SK-N-SH (cell line): ENCODE measurements around the gene HTRA2. TPM values are rescaled to one million over a fixed set of nuclear protein-coding genes. Genes with fewer than 3 reads are reported as not detected.

ENCODE experiments used
- CTCF ChIA-PET: fragments of 300-600, 350-600 bp; formaldehyde crosslinking; extraction: SDS; loops from one replicate; lab custom pipeline; 2021; lab: Yijun Ruan, JAX
- POLR2A ChIA-PET: fragments of 350-600 bp; sonication (Branson Sonifier 250); formaldehyde crosslinking; extraction: SDS; loops from one replicate; lab custom pipeline; 2020; ENCODE audit warnings: antibody characterized with exemption, inconsistent platforms; lab: Yijun Ruan, JAX
- DNase-seq: peaks from one replicate; pipeline ENCODE4 v3.0.0; 2012
- H2AFZ ChIP-seq: fragments of 200-600 bp; sonication (generic); 2 replicates; pipeline ENCODE4 v1.8.1; 2016; ENCODE audit warnings: antibody characterized with exemption, mild to moderate bottlenecking, low read depth
- H3F3A ChIP-seq: fragments of 200-600 bp; sonication (generic); replicated peaks from 2 replicates; pipeline ENCODE3; 2016; ENCODE audit warnings: antibody characterized with exemption, mild to moderate bottlenecking; ENCODE audit not compliant: insufficient read depth
- H3K27ac ChIP-seq, 2 experiments: fragments of 200-500 bp in 1 of 2; fragments of 200-600 bp in 1 of 2; sonication (Bioruptor generic) in 1 of 2; sonication (generic), shearing (Covaris generic) in 1 of 2; 2 replicates each; pipeline versions ENCODE4 v1.5.1 to v1.6.1; 2014 to 2016; ENCODE audit warnings: low read depth in 2 of 2, inconsistent platforms in 1 of 2, low read length in 1 of 2, mild to moderate bottlenecking in 1 of 2, mixed read lengths in 1 of 2
- H3K27me3 ChIP-seq: fragments of 200-600 bp; sonication (generic), shearing (Covaris generic); 2 replicates; pipeline ENCODE4 v1.6.1; 2016; ENCODE audit warnings: mixed run types; ENCODE audit not compliant: insufficient read depth
- H3K36me3 ChIP-seq, 2 experiments: fragments of 200-500 bp in 1 of 2; fragments of 200-600 bp in 1 of 2; sonication (Bioruptor generic) in 1 of 2; sonication (generic) in 1 of 2; replicated peaks in 1 of 2; 2 replicates each; pipeline versions ENCODE3 to v1.5.1; 2014 to 2016; ENCODE audit warnings: low read length in 1 of 2, mild to moderate bottlenecking in 1 of 2; ENCODE audit not compliant: insufficient read depth in 2 of 2, control insufficient read depth in 1 of 2
- H3K4me1 ChIP-seq, 2 experiments: fragments of 200-500 bp in 1 of 2; fragments of 200-600 bp in 1 of 2; sonication (Bioruptor generic) in 1 of 2; sonication (generic), shearing (Covaris generic) in 1 of 2; 2 replicates each; pipeline versions ENCODE4 v1.5.1 to v1.6.1; 2014 to 2016; ENCODE audit warnings: low read depth in 1 of 2, low read length in 1 of 2, mixed run types in 1 of 2; ENCODE audit not compliant: insufficient read depth in 2 of 2, control insufficient read depth in 1 of 2
- H3K4me2 ChIP-seq: fragments of 200-600 bp; sonication (generic), shearing (Covaris generic); 2 replicates; pipeline ENCODE4 v1.6.1; 2017; ENCODE audit warnings: mixed run types
- H3K4me3 ChIP-seq, 2 experiments: fragments of 200-500 bp in 1 of 2; fragments of 200-600 bp in 1 of 2; sonication (Bioruptor generic) in 1 of 2; sonication (generic), shearing (Covaris generic) in 1 of 2; 2 replicates each; pipeline versions ENCODE4 v1.5.1 to v1.8.1; 2014 to 2016; ENCODE audit warnings: low read depth in 2 of 2, inconsistent platforms in 1 of 2, low read length in 1 of 2, mild to moderate bottlenecking in 1 of 2, mixed read lengths in 1 of 2, moderate library complexity in 1 of 2
- H3K79me2 ChIP-seq: fragments of 200-600 bp; sonication (generic); 2 replicates; pipeline ENCODE4 v1.8.1; 2017; ENCODE audit warnings: mild to moderate bottlenecking; ENCODE audit not compliant: insufficient read depth
- H3K9ac ChIP-seq: fragments of 200-600 bp; sonication (generic); 2 replicates; pipeline ENCODE4 v1.6.1; 2017; ENCODE audit warnings: mixed run types
- H3K9me2 ChIP-seq: fragments of 200-600 bp; sonication (generic); 2 replicates; pipeline ENCODE4 v1.6.1; 2017; ENCODE audit warnings: mixed run types
- H3K9me3 ChIP-seq: fragments of 200-600 bp; sonication (generic); 2 replicates; pipeline ENCODE4 v1.6.1; 2017; ENCODE audit warnings: mixed run types, mild to moderate bottlenecking, moderate library complexity
- H4K20me1 ChIP-seq: fragments of 200-600 bp; sonication (generic); 2 replicates; pipeline ENCODE4 v1.6.1; 2017; ENCODE audit warnings: mild to moderate bottlenecking, mixed run types; ENCODE audit not compliant: insufficient read depth
- CHD2 ChIP-seq: fragments of 150-350 bp; IDR thresholded peaks from 2 replicates; pipeline ENCODE4 v1.6.1; 2018; ENCODE audit warnings: low read length; ENCODE audit not compliant: partially characterized antibody
- CTCF ChIP-seq: fragments of 200-600 bp; sonication (generic); IDR thresholded peaks from 2 replicates; pipeline ENCODE4 v1.6.1; 2017; ENCODE audit warnings: antibody characterized with exemption, mild to moderate bottlenecking, moderate library complexity
- ELF1 ChIP-seq: IDR thresholded peaks from 2 replicates; pipeline ENCODE4 v1.4.0; 2012
- EP300 ChIP-seq, 2 experiments: IDR thresholded peaks; 2 replicates each; pipeline versions ENCODE4 v1.4.0 to v1.6.1; 2012; ENCODE audit warnings: borderline replicate concordance in 1 of 2, low read depth in 1 of 2, low read length in 1 of 2
- FOSL2 ChIP-seq: IDR thresholded peaks from 2 replicates; pipeline ENCODE4 v1.4.0; 2012; ENCODE audit warnings: low read depth, mild to moderate bottlenecking, moderate library complexity, borderline replicate concordance
- FOXJ3 ChIP-seq: sonication (generic); formaldehyde crosslinking; IDR thresholded peaks from 2 replicates; pipeline ENCODE4 v1.5.1; 2020; ENCODE audit warnings: mild to moderate bottlenecking, missing genetic modification reagents
- FOXM1 ChIP-seq: IDR thresholded peaks from 2 replicates; pipeline ENCODE4 v1.4.0; 2012; ENCODE audit warnings: low read depth, mild to moderate bottlenecking
- GABPA ChIP-seq: IDR thresholded peaks from 2 replicates; pipeline ENCODE4 v1.4.0; 2012; ENCODE audit warnings: low read depth, mild to moderate bottlenecking
- JUND ChIP-seq: IDR thresholded peaks from 2 replicates; pipeline ENCODE4 v1.4.0; 2012
- MAX ChIP-seq: IDR thresholded peaks from 2 replicates; pipeline ENCODE4 v1.4.0; 2012; ENCODE audit warnings: low read depth
- MXI1 ChIP-seq: IDR thresholded peaks from 2 replicates; pipeline ENCODE4 v1.6.1; 2012; ENCODE audit warnings: mild to moderate bottlenecking, low read depth, low read length, improper control_type of control experiment
- NFIC ChIP-seq: IDR thresholded peaks from 2 replicates; pipeline ENCODE4 v1.4.0; 2012; ENCODE audit warnings: borderline replicate concordance
- POLR2AphosphoS5 ChIP-seq: IDR thresholded peaks from 2 replicates; pipeline ENCODE4 v1.6.1; 2012; ENCODE audit warnings: low read depth, low read length
- RAD21 ChIP-seq: IDR thresholded peaks from 2 replicates; pipeline ENCODE4 v1.6.1; 2012; ENCODE audit warnings: mild to moderate bottlenecking, low read length
- RXRA ChIP-seq: IDR thresholded peaks from 2 replicates; pipeline ENCODE4 v1.4.0; 2012; ENCODE audit warnings: low read depth, mild to moderate bottlenecking, borderline replicate concordance
- SMC3 ChIP-seq: IDR thresholded peaks from 2 replicates; pipeline ENCODE4 v1.6.1; 2012; ENCODE audit warnings: low read depth, low read length, improper control_type of control experiment
- TAF1 ChIP-seq: IDR thresholded peaks from 2 replicates; pipeline ENCODE4 v1.6.1; 2012; ENCODE audit warnings: low read depth, mild to moderate bottlenecking, low read length, moderate library complexity, borderline replicate concordance
- TCF12 ChIP-seq: IDR thresholded peaks from 2 replicates; pipeline ENCODE4 v1.4.0; 2012
- USF1 ChIP-seq: IDR thresholded peaks from 2 replicates; pipeline ENCODE4 v1.4.0; 2012; ENCODE audit warnings: low read depth, borderline replicate concordance
- YY1 ChIP-seq: IDR thresholded peaks from 2 replicates; pipeline ENCODE4 v1.4.0; 2012; ENCODE audit warnings: low read depth, mild to moderate bottlenecking
- WGBS: methylation state at CpG from one replicate; pipeline ENCODE4 v1.1.6; 2017; ENCODE audit warnings: low lambda C conversion rate; 5-methylcytosine and 5-hydroxymethylcytosine counted together
- polyA plus RNA-seq, 3 experiments: library from polyadenylated mRNA; depleted of rRNA; stranded (reverse); fragments of >200 nt; gene quantifications; 2 replicates each; pipeline ENCODE4 v1.2.3, GENCODE V29; 2012

HTRA2 gene
- polyA plus RNA-seq, 1 of the 3 experiments (the other 2 are of a cell fraction): 55.7 TPM

- Histone ChIP-seq H3K9ac (peak within 1 kb of the TSS; percentile 91), H3K9me2 (no peaks in the 10 kb centered on the region), H3K4me1 (peaks cover 9 to 36% of the 10 kb centered on the region in 2 experiments; a peak in 3 of 4 replicates), H3K27me3 (no peaks in the 10 kb centered on the region), H3K4me3 (peak within 1 kb of the TSS; percentile 86 to 91), H4K20me1 (no peaks in the 10 kb centered on the region), H3K36me3 (peaks cover 21 to 24% of the 10 kb centered on the region in 2 experiments), H2AFZ (peak within 1 kb of the TSS; percentile 91), H3K27ac (peak within 1 kb of the TSS; percentile 92 to 95), H3K4me2 (peak within 1 kb of the TSS; percentile 98), H3K9me3 (no peaks in the 10 kb centered on the region), H3F3A (peaks cover 20% of the 10 kb centered on the region), H3K79me2 (peaks cover 66% of the 10 kb centered on the region)
- ChIA-PET POLR2A (interaction anchor here (0.7 to 1.6 kb wide), 3 partner anchors 39 to 99 kb away, joined by 3 to 4 read pairs (median 3); partner anchors contain the start of genes INO80B, TLX2 and WBP1), CTCF (interaction anchor here (1.0 to 1.6 kb wide), 7 partner anchors 10 to 71 kb away, joined by 3 to 8 read pairs (median 5); partner anchors contain the start of genes CCDC142 and TTC31)
- WGBS: 1% methylated on average over 21 of the region's 73 CpGs
- peak; percentile 98 for DNase-seq
- TF ChIP-seq POLR2AphosphoS5: peak; percentile 40; the same call in 1 of the 2 replicates
- no peak for TF ChIP-seq RAD21
- TF ChIP-seq JUND: no peak
- 0 out of 2 replicates have a peak, but pooled peaks have one; percentile 23 for TF ChIP-seq TAF1
- no peak for TF ChIP-seq FOSL2
- TF ChIP-seq FOXM1: no peak
- peak; percentile 47; the same call in 1 of the 2 replicates for TF ChIP-seq MXI1
- 0 out of 2 replicates have a peak, but pooled peaks have one; percentile 45 for TF ChIP-seq ELF1
- TF ChIP-seq NFIC: 0 out of 2 replicates have a peak, but pooled peaks have one; percentile 9
- no peak; the same call in 1 of the 2 replicates for TF ChIP-seq USF1
- no peak for TF ChIP-seq GABPA
- no peak for TF ChIP-seq SMC3
- TF ChIP-seq EP300 (IDR thresholded peaks at IDR 0.05; ENCODE audit: borderline replicate concordance in 1 of 2, low read depth in 1 of 2, low read length in 1 of 2): no peak
- no peak for TF ChIP-seq FOXJ3 (CRISPR knock-in tag)
- peak; percentile 64 for TF ChIP-seq CHD2
- peak; percentile 63; the same call in 1 of the 2 replicates for TF ChIP-seq YY1
- no peak for TF ChIP-seq TCF12
- TF ChIP-seq RXRA: no peak
- TF ChIP-seq CTCF: no peak
- peak; percentile 54; the same call in 1 of the 2 replicates for TF ChIP-seq MAX
Measured at GRCh38 chr2:74553892-74554819, 24.4 kb downstream of the HTRA2 start, which contains the start of the genes DOK1 and LOXL3. TSS of gene DOK1 (plus strand) at chr2:74554720. CDS start at chr2:74554755, 35 bp downstream. TSS of gene LOXL3 (minus strand) at chr2:74553942. CDS start at chr2:74552634, 1,308 bp downstream.
